ENCODE results near the gene CCL21. TPM values are rescaled to one million over a fixed set of nuclear protein-coding genes. Genes with fewer than 3 reads are reported as not detected.
A peak's percentile ranks its signal among the peaks of the same experiment; 100 is the strongest.

Gene CCL21
- total and polyA plus RNA-seq, 2 donors = 16.6 to 43.7 TPM

- Histone ChIP-seq H3K27me3 (ENCODE audit: control insufficient read depth in 2 of 2, insufficient read depth in 1 of 2, low read length in 1 of 2) (peaks cover under 1 to 9% of the 10 kb centered on the region in 2 donors), H3K4me1 (ENCODE audit: control insufficient read depth in 2 of 2, insufficient read depth in 2 of 2, low read length in 2 of 2) (peaks cover 0 to 4% of the 10 kb centered on the region in 2 donors), H3K36me3 (ENCODE audit: control insufficient read depth in 2 of 2, insufficient read depth in 2 of 2, low read length in 1 of 2) (no peaks in the 10 kb centered on the region), H3K9me3 (ENCODE audit: control insufficient read depth in 2 of 2, insufficient read depth in 1 of 2, low read length in 1 of 2) (no peaks in the 10 kb centered on the region), H3K27ac (ENCODE audit: low read depth in 1 of 2, low read length in 1 of 2) (no peak overlapping the region), H3K4me3 (ENCODE audit: low read length in 2 of 2) (no peak overlapping the region)
- no peak for DNase-seq (ENCODE audit: low read depth in 6 of 9, low spot score in 9 of 9)
Observed at GRCh38 chr9:34694811-34695210, 15.1 kb downstream of the CCL21 start.

- H3K27me3 ChIP-seq (ENCODE audit: control insufficient read depth in 2 of 2, insufficient read depth in 1 of 2, low read length in 1 of 2) = peaks cover 0 to 4% of the 10 kb centered on the region in 2 donors
- H3K27ac ChIP-seq (ENCODE audit: low read depth in 1 of 2, low read length in 1 of 2) = no peak overlapping the region
- no peaks in the 10 kb centered on the region for H3K36me3 ChIP-seq (ENCODE audit: control insufficient read depth in 2 of 2, insufficient read depth in 2 of 2, low read length in 1 of 2)
- 90% methylated on average over 2 of the region's 2 CpGs for WGBS
- peaks cover 0 to 8% of the 10 kb centered on the region in 2 donors for H3K4me1 ChIP-seq (ENCODE audit: control insufficient read depth in 2 of 2, insufficient read depth in 2 of 2, low read length in 2 of 2)
- H3K9me3 ChIP-seq (ENCODE audit: control insufficient read depth in 2 of 2, insufficient read depth in 1 of 2, low read length in 1 of 2) = no peaks in the 10 kb centered on the region
- H3K4me3 ChIP-seq (ENCODE audit: low read length in 2 of 2) = no peak overlapping the region
- DNase-seq (ENCODE audit: low read depth in 6 of 9, low spot score in 9 of 9) = no peak
Observed at GRCh38 chr9:34693560-34693959, 16.4 kb downstream of the CCL21 start.

- Histone ChIP-seq H3K36me3 (ENCODE audit: control insufficient read depth in 2 of 2, insufficient read depth in 2 of 2, low read length in 1 of 2) (no peaks in the 10 kb centered on the region), H3K9me3 (ENCODE audit: control insufficient read depth in 2 of 2, insufficient read depth in 1 of 2, low read length in 1 of 2) (no peaks in the 10 kb centered on the region), H3K27ac (ENCODE audit: low read depth in 1 of 2, low read length in 1 of 2) (peak overlapping the region in 1 of 2 donors; percentile 15), H3K27me3 (ENCODE audit: control insufficient read depth in 2 of 2, insufficient read depth in 1 of 2, low read length in 1 of 2) (no peaks in the 10 kb centered on the region), H3K4me1 (ENCODE audit: control insufficient read depth in 2 of 2, insufficient read depth in 2 of 2, low read length in 2 of 2) (peaks cover 0 to 14% of the 10 kb centered on the region in 2 donors), H3K4me3 (ENCODE audit: low read length in 2 of 2) (no peak overlapping the region)
- no peak for DNase-seq (ENCODE audit: low read depth in 6 of 9, low spot score in 9 of 9)
- WGBS = 91% methylated on average over 5 of the region's 5 CpGs
Observed at GRCh38 chr9:34691936-34692315, 18.0 kb downstream of the CCL21 start.

- H3K4me3 ChIP-seq (ENCODE audit: low read length in 2 of 2) = peak within 1 kb of the TSS in 1 of 2 donors; percentile 15
- no peaks in the 10 kb centered on the region for H3K9me3 ChIP-seq (ENCODE audit: control insufficient read depth in 2 of 2, insufficient read depth in 1 of 2, low read length in 1 of 2)
- H3K36me3 ChIP-seq (ENCODE audit: control insufficient read depth in 2 of 2, insufficient read depth in 2 of 2, low read length in 1 of 2) = no peaks in the 10 kb centered on the region
- H3K27me3 ChIP-seq (ENCODE audit: control insufficient read depth in 2 of 2, insufficient read depth in 1 of 2, low read length in 1 of 2) = no peaks in the 10 kb centered on the region
- 47% methylated on average over 6 of the region's 6 CpGs for WGBS
- DNase-seq (ENCODE audit: low read depth in 6 of 9, low spot score in 9 of 9) = peak in 1 of 9 donors; percentile 19
- H3K27ac ChIP-seq (ENCODE audit: low read depth in 1 of 2, low read length in 1 of 2) = peak within 1 kb of the TSS in 1 of 2 donors; percentile 39
- peaks cover 0 to 14% of the 10 kb centered on the region in 2 donors for H3K4me1 ChIP-seq (ENCODE audit: control insufficient read depth in 2 of 2, insufficient read depth in 2 of 2, low read length in 2 of 2)
Observed at GRCh38 chr9:34690983-34691935, 18.7 kb downstream of the CCL21 start, which contains the start of gene CCL19. Gene CCL19, minus strand, starts transcription at chr9:34691276. Its CDS starts 137 bp downstream, at chr9:34691139.

- Histone ChIP-seq H3K4me3 (ENCODE audit: low read length in 2 of 2) (peak overlapping the region in 1 of 2 donors; percentile 15), H3K9me3 (ENCODE audit: control insufficient read depth in 2 of 2, insufficient read depth in 1 of 2, low read length in 1 of 2) (no peaks in the 10 kb centered on the region), H3K4me1 (ENCODE audit: control insufficient read depth in 2 of 2, insufficient read depth in 2 of 2, low read length in 2 of 2) (peaks cover 0 to 14% of the 10 kb centered on the region in 2 donors), H3K27me3 (ENCODE audit: control insufficient read depth in 2 of 2, insufficient read depth in 1 of 2, low read length in 1 of 2) (no peaks in the 10 kb centered on the region), H3K27ac (ENCODE audit: low read depth in 1 of 2, low read length in 1 of 2) (peak overlapping the region; percentile 43 to 48), H3K36me3 (ENCODE audit: control insufficient read depth in 2 of 2, insufficient read depth in 2 of 2, low read length in 1 of 2) (no peaks in the 10 kb centered on the region)
- whole genome bisulfite sequencing = 89% methylated on average over 8 of the region's 8 CpGs
- DNase-seq (ENCODE audit: low read depth in 6 of 9, low spot score in 9 of 9) = no peak
Observed at GRCh38 chr9:34689512-34689911, 20.4 kb downstream of the CCL21 start.

GRCh38 chr9:34689116-34689470, 20.8 kb downstream of the CCL21 start:
- Histone ChIP-seq H3K27ac (ENCODE audit: low read depth in 1 of 2, low read length in 1 of 2) (no peak overlapping the region), H3K4me1 (ENCODE audit: control insufficient read depth in 2 of 2, insufficient read depth in 2 of 2, low read length in 2 of 2) (peaks cover 0 to 14% of the 10 kb centered on the region in 2 donors), H3K36me3 (ENCODE audit: control insufficient read depth in 2 of 2, insufficient read depth in 2 of 2, low read length in 1 of 2) (no peaks in the 10 kb centered on the region), H3K27me3 (ENCODE audit: control insufficient read depth in 2 of 2, insufficient read depth in 1 of 2, low read length in 1 of 2) (no peaks in the 10 kb centered on the region), H3K9me3 (ENCODE audit: control insufficient read depth in 2 of 2, insufficient read depth in 1 of 2, low read length in 1 of 2) (no peaks in the 10 kb centered on the region), H3K4me3 (ENCODE audit: low read length in 2 of 2) (peak overlapping the region in 1 of 2 donors; percentile 15)
- no peak for DNase-seq (ENCODE audit: low read depth in 6 of 9, low spot score in 9 of 9)
- 88% methylated on average over 4 of the region's 4 CpGs for WGBS

- H3K9me3 ChIP-seq (ENCODE audit: control insufficient read depth in 2 of 2, insufficient read depth in 1 of 2, low read length in 1 of 2) = no peaks in the 10 kb centered on the region
- H3K27me3 ChIP-seq (ENCODE audit: control insufficient read depth in 2 of 2, insufficient read depth in 1 of 2, low read length in 1 of 2) = no peaks in the 10 kb centered on the region
- peaks cover 0 to 14% of the 10 kb centered on the region in 2 donors for H3K4me1 ChIP-seq (ENCODE audit: control insufficient read depth in 2 of 2, insufficient read depth in 2 of 2, low read length in 2 of 2)
- DNase-seq (ENCODE audit: low read depth in 6 of 9, low spot score in 9 of 9) = no peak
- H3K27ac ChIP-seq (ENCODE audit: low read depth in 1 of 2, low read length in 1 of 2) = peak overlapping the region; percentile 32 to 54
- 89% methylated on average over 5 of the region's 5 CpGs for WGBS
- H3K4me3 ChIP-seq (ENCODE audit: low read length in 2 of 2) = no peak overlapping the region
- H3K36me3 ChIP-seq (ENCODE audit: control insufficient read depth in 2 of 2, insufficient read depth in 2 of 2, low read length in 1 of 2) = no peaks in the 10 kb centered on the region
Observed at GRCh38 chr9:34688329-34689115, 21.4 kb downstream of the CCL21 start.

GRCh38 chr9:34687276-34688030, 22.5 kb downstream of the CCL21 start:
- no peak for DNase-seq (ENCODE audit: low read depth in 6 of 9, low spot score in 9 of 9)
- Histone ChIP-seq H3K4me3 (ENCODE audit: low read length in 2 of 2) (no peak overlapping the region), H3K4me1 (ENCODE audit: control insufficient read depth in 2 of 2, insufficient read depth in 2 of 2, low read length in 2 of 2) (peaks cover 0 to 14% of the 10 kb centered on the region in 2 donors), H3K27me3 (ENCODE audit: control insufficient read depth in 2 of 2, insufficient read depth in 1 of 2, low read length in 1 of 2) (no peaks in the 10 kb centered on the region), H3K27ac (ENCODE audit: low read depth in 1 of 2, low read length in 1 of 2) (no peak overlapping the region), H3K36me3 (ENCODE audit: control insufficient read depth in 2 of 2, insufficient read depth in 2 of 2, low read length in 1 of 2) (no peaks in the 10 kb centered on the region), H3K9me3 (ENCODE audit: control insufficient read depth in 2 of 2, insufficient read depth in 1 of 2, low read length in 1 of 2) (no peaks in the 10 kb centered on the region)
- WGBS = 91% methylated on average over 10 of the region's 10 CpGs
